ENCODE measurements around the gene USP16.
"Not testable (repeated sequence)": the region's sequence is repeated elsewhere in the genome, so short reads cannot be mapped to it uniquely, and the experiment has no call there.

The USP16 gene

DNA sequence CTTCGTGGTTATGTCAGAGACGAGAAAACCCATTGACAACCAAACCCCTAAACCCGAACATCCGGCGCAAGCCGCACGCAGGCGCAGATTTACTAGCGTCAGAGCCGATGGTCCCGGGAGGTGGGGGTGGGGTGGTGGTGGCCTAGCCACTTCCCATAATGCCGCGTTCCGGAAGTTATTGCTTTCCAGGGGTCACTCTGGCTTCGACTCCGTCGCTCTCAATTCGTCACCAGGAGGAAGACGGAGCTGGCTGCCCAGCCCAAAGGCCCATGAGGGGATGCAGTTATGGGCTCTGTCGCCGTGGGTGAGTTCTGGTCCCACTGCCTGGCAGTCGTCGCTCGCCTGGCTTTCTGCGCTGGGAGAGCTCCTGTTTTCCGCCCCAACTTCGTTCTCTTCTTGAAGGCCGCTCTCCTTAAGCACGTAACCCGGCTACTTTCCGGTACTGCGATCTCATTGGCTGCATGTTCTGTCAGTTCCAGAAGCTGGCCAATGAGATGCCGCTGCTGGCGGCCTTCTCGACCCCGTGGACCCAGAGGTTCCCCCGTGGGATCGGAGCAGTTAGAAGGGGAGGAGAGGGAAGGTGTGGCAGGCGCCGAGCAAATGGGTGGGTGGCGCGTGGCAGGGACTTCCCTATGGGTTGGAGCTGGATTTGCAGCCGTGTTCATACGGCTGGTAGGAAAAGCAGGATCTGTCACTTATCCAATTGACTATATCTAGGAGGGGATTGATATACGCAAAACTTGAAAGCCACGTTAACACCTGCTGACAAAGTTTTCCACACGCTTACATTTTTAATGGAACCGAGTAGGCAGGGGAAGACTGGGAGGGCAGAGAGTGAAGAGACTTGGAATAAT, at the start of gene USP16:
Gene USP16, plus strand, starts transcription at position 195 of the 854 bp plus-strand sequence. CDS start 3,246 bp downstream, outside the sequence.
- Mint-ChIP-seq H3K4me3 (peak within 1 kb of the TSS; percentile 89 to 94 (median 91)), H3K27me3 (ENCODE audit: low read depth) (no peaks in the 10 kb centered on the region), H3K9me3 (no peaks in the 10 kb centered on the region), H3K4me1 (peaks cover 14% of the 10 kb centered on the region), H3K36me3 (ENCODE audit: low read depth) (peaks cover 8% of the 10 kb centered on the region), H3K27ac (peak within 1 kb of the TSS; percentile 98 to 100 (median 100))
- TF ChIP-seq, protein P1, sequence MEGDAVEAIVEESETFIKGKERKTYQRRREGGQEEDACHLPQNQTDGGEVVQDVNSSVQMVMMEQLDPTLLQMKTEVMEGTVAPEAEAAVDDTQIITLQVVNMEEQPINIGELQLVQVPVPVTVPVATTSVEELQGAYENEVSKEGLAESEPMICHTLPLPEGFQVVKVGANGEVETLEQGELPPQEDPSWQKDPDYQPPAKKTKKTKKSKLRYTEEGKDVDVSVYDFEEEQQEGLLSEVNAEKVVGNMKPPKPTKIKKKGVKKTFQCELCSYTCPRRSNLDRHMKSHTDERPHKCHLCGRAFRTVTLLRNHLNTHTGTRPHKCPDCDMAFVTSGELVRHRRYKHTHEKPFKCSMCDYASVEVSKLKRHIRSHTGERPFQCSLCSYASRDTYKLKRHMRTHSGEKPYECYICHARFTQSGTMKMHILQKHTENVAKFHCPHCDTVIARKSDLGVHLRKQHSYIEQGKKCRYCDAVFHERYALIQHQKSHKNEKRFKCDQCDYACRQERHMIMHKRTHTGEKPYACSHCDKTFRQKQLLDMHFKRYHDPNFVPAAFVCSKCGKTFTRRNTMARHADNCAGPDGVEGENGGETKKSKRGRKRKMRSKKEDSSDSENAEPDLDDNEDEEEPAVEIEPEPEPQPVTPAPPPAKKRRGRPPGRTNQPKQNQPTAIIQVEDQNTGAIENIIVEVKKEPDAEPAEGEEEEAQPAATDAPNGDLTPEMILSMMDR (IDR thresholded peaks at IDR 0.05; ENCODE audit: unreplicated experiment in 3 of 3), result peak; percentile 22 to 34 (median 25)

DNA sequence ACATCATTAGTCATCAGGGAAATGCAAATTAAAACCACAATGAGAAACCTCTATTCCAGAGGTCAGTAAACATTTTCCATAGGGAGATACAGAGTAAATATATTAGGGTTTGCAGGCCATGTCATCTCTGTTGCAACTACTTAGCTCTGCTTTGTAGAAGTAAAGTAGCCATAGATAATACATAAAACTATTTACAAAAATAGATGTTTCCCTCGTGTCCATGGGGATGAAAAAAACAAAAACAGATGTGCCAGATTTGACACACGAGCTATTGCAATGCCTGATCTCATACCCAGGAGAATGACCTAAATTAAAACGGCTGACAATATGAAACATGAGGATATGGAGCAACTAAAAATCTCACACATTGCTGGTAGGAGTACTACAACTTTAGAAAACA, 49.1 kb upstream of the USP16 start:
- TF ChIP-seq, protein P1 (IDR thresholded peaks at IDR 0.05; ENCODE audit: unreplicated experiment in 3 of 3), result no peak
- peaks cover 4% of the 10 kb centered on the region for H3K9me3 Mint-ChIP-seq
- no peak overlapping the region for H3K27ac Mint-ChIP-seq
- H3K36me3 Mint-ChIP-seq (ENCODE audit: low read depth), result peaks cover 57% of the 10 kb centered on the region
- peaks cover 5% of the 10 kb centered on the region for H3K4me1 Mint-ChIP-seq
- H3K27me3 Mint-ChIP-seq (ENCODE audit: low read depth), result no peaks in the 10 kb centered on the region
- H3K4me3 Mint-ChIP-seq, result no peak overlapping the region

DNA sequence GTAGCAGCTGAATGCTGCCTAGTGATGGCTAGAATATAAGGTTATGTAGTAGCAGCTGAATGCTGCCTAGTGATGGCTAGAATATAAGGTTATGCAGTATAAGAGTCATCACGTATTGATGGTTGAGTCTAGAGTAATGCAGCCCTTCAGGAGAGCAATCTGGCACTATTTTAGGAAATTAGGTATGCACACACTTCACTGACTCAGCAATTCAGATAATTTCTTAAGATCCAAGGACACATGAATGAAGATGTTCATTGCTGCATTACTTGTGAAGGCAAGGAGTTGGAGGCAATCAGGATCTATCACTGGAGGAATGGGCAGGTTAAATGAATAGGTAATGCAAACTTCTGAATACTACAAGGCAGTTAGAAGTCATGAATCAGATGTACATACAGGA, 45.4 kb upstream of the USP16 start:
- Mint-ChIP-seq H3K4me1 (peaks cover 5% of the 10 kb centered on the region), H3K27ac (no peak overlapping the region), H3K36me3 (ENCODE audit: low read depth) (peaks cover 53% of the 10 kb centered on the region), H3K9me3 (no peaks in the 10 kb centered on the region), H3K4me3 (no peak overlapping the region), H3K27me3 (ENCODE audit: low read depth) (no peaks in the 10 kb centered on the region)
- TF ChIP-seq, protein P1 (IDR thresholded peaks at IDR 0.05; ENCODE audit: unreplicated experiment in 3 of 3), result no peak

DNA sequence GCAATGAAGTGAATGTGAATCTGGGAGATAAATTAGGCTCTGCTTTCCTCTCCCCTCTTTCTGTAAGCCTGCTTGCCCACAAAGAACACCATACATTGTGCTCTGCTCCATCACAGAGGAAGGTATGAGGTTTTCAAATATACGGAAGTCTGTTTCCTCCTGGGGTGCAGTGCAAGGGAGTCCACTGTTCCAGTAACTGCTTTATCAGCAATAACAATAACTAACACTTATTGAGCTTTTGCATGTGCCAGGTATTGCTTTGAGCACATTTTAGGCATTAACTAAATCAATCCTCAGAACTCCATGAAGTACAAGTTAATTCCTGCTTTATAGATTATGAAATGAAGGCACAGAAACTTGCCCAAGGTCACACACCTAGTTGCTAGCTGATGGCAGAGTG, 41.8 kb upstream of the USP16 start:
- Mint-ChIP-seq H3K36me3 (ENCODE audit: low read depth) (peaks cover 46% of the 10 kb centered on the region), H3K4me3 (no peak overlapping the region), H3K9me3 (no peaks in the 10 kb centered on the region), H3K4me1 (no peaks in the 10 kb centered on the region), H3K27ac (no peak overlapping the region), H3K27me3 (ENCODE audit: low read depth) (no peaks in the 10 kb centered on the region)
- TF ChIP-seq, protein P1 (IDR thresholded peaks at IDR 0.05; ENCODE audit: unreplicated experiment in 3 of 3), result no peak

DNA sequence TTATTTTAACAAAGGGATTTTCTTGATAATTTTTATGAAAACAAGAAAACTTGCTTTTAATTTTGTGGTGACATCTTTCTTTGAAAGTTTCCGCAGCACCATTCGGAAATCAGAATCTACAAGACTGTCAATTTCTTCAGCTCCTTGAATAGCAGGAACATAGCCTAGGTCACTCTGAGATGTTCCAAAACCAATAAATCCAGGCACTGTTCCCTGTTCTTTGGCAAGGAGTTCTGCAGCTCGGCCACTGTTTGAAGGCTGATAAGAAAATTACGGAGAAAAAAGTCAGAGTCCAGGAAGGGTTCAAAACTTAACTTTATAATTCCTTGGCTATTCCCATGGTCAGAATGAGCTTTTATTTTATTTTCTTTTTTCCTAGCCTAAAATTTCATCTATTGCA, 37.8 kb upstream of the USP16 start:
- Mint-ChIP-seq H3K4me3 (no peak overlapping the region), H3K4me1 (no peaks in the 10 kb centered on the region), H3K36me3 (ENCODE audit: low read depth) (peaks cover 30% of the 10 kb centered on the region), H3K27me3 (ENCODE audit: low read depth) (no peaks in the 10 kb centered on the region), H3K27ac (no peak overlapping the region), H3K9me3 (no peaks in the 10 kb centered on the region)
- TF ChIP-seq, protein P1 (IDR thresholded peaks at IDR 0.05; ENCODE audit: unreplicated experiment in 3 of 3), result no peak

DNA sequence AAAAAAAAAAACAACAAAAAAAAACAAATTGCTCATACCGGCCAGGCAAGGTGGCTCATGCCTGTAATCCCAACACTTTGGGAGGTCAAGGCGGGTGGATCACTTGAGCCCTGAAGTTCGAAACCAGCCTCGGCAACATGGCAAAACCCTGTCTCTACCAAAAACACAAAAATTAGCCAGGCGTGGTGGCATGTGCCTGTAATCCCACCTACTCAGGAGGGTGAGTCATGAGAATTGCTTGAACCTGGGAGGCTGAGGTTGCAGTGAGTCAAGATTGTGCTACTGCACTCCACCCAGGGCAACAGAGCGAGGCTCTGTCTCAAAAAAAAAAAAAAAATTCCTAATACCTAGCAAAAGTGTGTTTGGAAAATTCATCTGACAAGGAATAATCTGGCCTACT, 36.3 kb upstream of the USP16 start:
- not testable (repeated sequence) for H3K4me3 Mint-ChIP-seq; H3K27ac Mint-ChIP-seq; H3K27me3 Mint-ChIP-seq (ENCODE audit: low read depth); H3K4me1 Mint-ChIP-seq; H3K9me3 Mint-ChIP-seq
- peaks cover 22% of the 10 kb centered on the region for H3K36me3 Mint-ChIP-seq (ENCODE audit: low read depth)

All from nephron (organoid).